Gastroesophageal sphincter (tissue), 4 donors: ENCODE data around the gene CTRB2. TPM values are rescaled to one million over a fixed set of nuclear protein-coding genes. Genes with fewer than 3 reads are reported as not detected.
"Not testable (repeated sequence)": the region's sequence is repeated elsewhere in the genome, so short reads cannot be mapped to it uniquely, and the experiment has no call there.

Source experiments
- ATAC-seq: fragments of 150-250 bp; one replicate; pipeline ENCODE4 v1.9.1; 2016; ENCODE audit warnings: mild to moderate bottlenecking, moderate library complexity
- H3K27ac ChIP-seq, 4 donors: fragments of 200-600 bp; sonication (generic) in 3 of 4; 1 replicate in 3 of 4; 2 replicates in 1 of 4; pipeline ENCODE4 v1.5.1; 2016 to 2019
- H3K27me3 ChIP-seq: fragments of 200-600 bp; sonication (generic); one replicate; pipeline ENCODE4 v1.5.1; 2019
- H3K36me3 ChIP-seq, 2 donors: fragments of 200-600 bp; sonication (generic); one replicate each; pipeline ENCODE4 v1.5.1; 2019; ENCODE audit warnings: control low read depth in 1 of 2
- H3K4me1 ChIP-seq, 3 donors: fragments of 200-600 bp; sonication (generic); 1 replicate in 2 of 3; 2 replicates in 1 of 3; pipeline ENCODE4 v1.5.1; 2016 to 2019; ENCODE audit warnings: control low read depth in 2 of 3
- H3K4me3 ChIP-seq, 2 donors: fragments of 200-600 bp; sonication (generic); one replicate each; pipeline ENCODE4 v1.5.1; 2019; ENCODE audit warnings: mild to moderate bottlenecking in 1 of 2, moderate library complexity in 1 of 2
- H3K9me3 ChIP-seq, 3 donors: fragments of 200-600 bp; sonication (generic); one replicate each; pipeline ENCODE4 v1.5.1; 2017 to 2019; ENCODE audit warnings: control low read depth in 2 of 3
- CTCF ChIP-seq, 4 experiments: fragments of 200-600 bp in 2 of 4; fragments of 450-650 bp in 2 of 4; sonication (generic) in 1 of 4; IDR thresholded peaks; one replicate each; pipeline ENCODE4 v1.5.1; 2017 to 2019; ENCODE audit warnings: antibody characterized with exemption in 4 of 4, mild to moderate bottlenecking in 2 of 4, moderate library complexity in 2 of 4
- EP300 ChIP-seq: sonication (generic); formaldehyde crosslinking; IDR thresholded peaks from one replicate; pipeline ENCODE4 v1.6.1; 2017; ENCODE audit warnings: antibody characterized with exemption, mild to moderate bottlenecking
- POLR2A ChIP-seq, 2 donors: fragments of 450-650 bp; IDR thresholded peaks; one replicate each; pipeline ENCODE4 v1.6.1; 2017; ENCODE audit warnings: antibody characterized with exemption in 2 of 2, mild to moderate bottlenecking in 2 of 2, moderate library complexity in 1 of 2
- POLR2AphosphoS5 ChIP-seq: sonication (generic); formaldehyde crosslinking; IDR thresholded peaks from one replicate; pipeline ENCODE4 v1.6.1; 2017; ENCODE audit warnings: antibody characterized with exemption
- WGBS, 2 donors: methylation state at CpG; one replicate each; pipeline ENCODE4 v1.1.5; 2018; ENCODE audit warnings: low coverage in 1 of 2; 5-methylcytosine and 5-hydroxymethylcytosine counted together
- total RNA-seq, 4 donors: library from RNA; depleted of rRNA; stranded (reverse); fragments of >200 nt; gene quantifications; one replicate each; pipeline ENCODE4 v1.1.0, GENCODE V29; 2016

CTRB2 gene
- total RNA-seq, 4 donors from 2014 or later: not detected

GRCh38 chr16:75241955-75242354 lies 35.0 kb upstream of the CTRB2 start:
- peaks cover 0 to 28% of the 10 kb centered on the region in 2 donors for H3K36me3 ChIP-seq
- no peak overlapping the region for H3K4me3 ChIP-seq
- no peaks in the 10 kb centered on the region for H3K27me3 ChIP-seq
- no peaks in the 10 kb centered on the region for H3K9me3 ChIP-seq
- peak overlapping the region in 3 of 4 donors; percentile 12 to 95 (median 24) for H3K27ac ChIP-seq
- TF ChIP-seq CTCF (IDR thresholded peaks at IDR 0.05) (no peak), EP300 (no peak), POLR2AphosphoS5 (no peak), POLR2A (IDR thresholded peaks at IDR 0.05) (no peak)
- no peak for ATAC-seq
- no CpG with 5 or more reads among the region's 13 CpGs for WGBS, 2 donors
- H3K4me1 ChIP-seq: peaks cover 17 to 90% (median 67%) of the 10 kb centered on the region in 3 donors

GRCh38 chr16:75241412-75241811 lies 34.5 kb upstream of the CTRB2 start:
- WGBS, 2 donors: 100% methylated on average over 1 of the region's 8 CpGs; no CpG with 5 or more reads in 1 of the 2 donors
- H3K27ac ChIP-seq: peak overlapping the region in 3 of 4 donors; percentile 12 to 95 (median 24)
- H3K27me3 ChIP-seq: no peaks in the 10 kb centered on the region
- no peak for ATAC-seq
- H3K9me3 ChIP-seq: no peaks in the 10 kb centered on the region
- H3K4me3 ChIP-seq: no peak overlapping the region
- H3K4me1 ChIP-seq: peaks cover 17 to 90% (median 62%) of the 10 kb centered on the region in 3 donors
- H3K36me3 ChIP-seq: peaks cover 0 to 33% of the 10 kb centered on the region in 2 donors
- TF ChIP-seq POLR2A (IDR thresholded peaks at IDR 0.05): no peak
- no peak for TF ChIP-seq POLR2AphosphoS5
- TF ChIP-seq CTCF (IDR thresholded peaks at IDR 0.05): no peak
- TF ChIP-seq EP300: no peak

GRCh38 chr16:75240633-75241032 lies 33.7 kb upstream of the CTRB2 start:
- peaks cover 0 to 41% of the 10 kb centered on the region in 2 donors for H3K36me3 ChIP-seq
- H3K27ac ChIP-seq: peak overlapping the region in 2 of 4 donors; percentile 44 to 87
- not testable (repeated sequence) for H3K27me3 ChIP-seq, ATAC-seq, H3K9me3 ChIP-seq, H3K4me3 ChIP-seq
- peaks cover 12 to 85% (median 54%) of the 10 kb centered on the region in 3 donors for H3K4me1 ChIP-seq
- 100% methylated on average over 1 of the region's 7 CpGs; no CpG with 5 or more reads in 1 of the 2 donors for whole genome bisulfite sequencing, 2 donors

- H3K4me1 ChIP-seq: peaks cover 5 to 82% (median 44%) of the 10 kb centered on the region in 3 donors
- H3K9me3 ChIP-seq: no peaks in the 10 kb centered on the region
- H3K36me3 ChIP-seq: peaks cover 0 to 51% of the 10 kb centered on the region in 2 donors
- peak overlapping the region; percentile 18 to 91 (median 86) for H3K27ac ChIP-seq
- H3K27me3 ChIP-seq: no peaks in the 10 kb centered on the region
- WGBS, 2 donors: 41% methylated on average over 4 of the region's 19 CpGs; no CpG with 5 or more reads in 1 of the 2 donors
- no peak for TF ChIP-seq EP300
- TF ChIP-seq CTCF (IDR thresholded peaks at IDR 0.05): no peak
- no peak overlapping the region for H3K4me3 ChIP-seq
- no peak for ATAC-seq
Observed at GRCh38 chr16:75239542-75240122, 32.7 kb upstream of the CTRB2 start.

GRCh38 chr16:75238853-75239541 lies 32.0 kb upstream of the CTRB2 start:
- peaks cover 0 to 55% of the 10 kb centered on the region in 2 donors for H3K36me3 ChIP-seq
- ATAC-seq: peak; percentile 30
- 16% methylated on average over 4 of the region's 16 CpGs; no CpG with 5 or more reads in 1 of the 2 donors for WGBS, 2 donors
- H3K27ac ChIP-seq: peak overlapping the region; percentile 18 to 91 (median 86)
- H3K9me3 ChIP-seq: no peaks in the 10 kb centered on the region
- no peaks in the 10 kb centered on the region for H3K27me3 ChIP-seq
- TF ChIP-seq EP300 (no peak), CTCF (IDR thresholded peaks at IDR 0.05) (peak in 2 of 4 experiments; percentile 36 to 45)
- H3K4me3 ChIP-seq: no peak overlapping the region
- peaks cover 5 to 82% (median 44%) of the 10 kb centered on the region in 3 donors for H3K4me1 ChIP-seq
